ENCODE results near the gene DENND4C. TPM values are rescaled to one million over a fixed set of nuclear protein-coding genes. Genes with fewer than 3 reads are reported as not detected.

The DENND4C gene
- total RNA-seq, 1 experiment from 2014 or later = 22.6 TPM

- Mint-ChIP-seq H3K36me3 (peaks cover 22% of the 10 kb centered on the region), H3K27me3 (ENCODE audit: low read depth) (no peaks in the 10 kb centered on the region), H3K27ac (no peak overlapping the region), H3K9me3 (peaks cover 26% of the 10 kb centered on the region), H3K4me1 (peaks cover 11% of the 10 kb centered on the region), H3K4me3 (no peak overlapping the region)
- no peak for ATAC-seq
- TF ChIP-seq TEAD4 (CRISPR knock-in tag; IDR thresholded peaks at IDR 0.05) (no peak), CBFB (CRISPR knock-in tag; IDR thresholded peaks at IDR 0.05; ENCODE audit: low read depth) (no peak), ZNF138 (CRISPR knock-in tag; conservative IDR thresholded peaks at IDR 0.05) (no peak), E2F4 (CRISPR knock-in tag; IDR thresholded peaks at IDR 0.05; ENCODE audit: borderline replicate concordance, low read depth) (no peak), ZNF532 (CRISPR knock-in tag; IDR thresholded peaks at IDR 0.05; ENCODE audit: borderline replicate concordance) (no peak), NR3C1 (CRISPR knock-in tag; conservative IDR thresholded peaks at IDR 0.05; ENCODE audit: low read depth) (no peak), ZNF423 (CRISPR knock-in tag; IDR thresholded peaks at IDR 0.05) (no peak), USF1 (CRISPR knock-in tag; IDR thresholded peaks at IDR 0.05) (no peak), NFE2L1 (CRISPR knock-in tag; IDR thresholded peaks at IDR 0.05) (no peak), SMAD3 (CRISPR knock-in tag; IDR thresholded peaks at IDR 0.05; ENCODE audit: borderline replicate concordance) (no peak), ESRRA (CRISPR knock-in tag; IDR thresholded peaks at IDR 0.05; ENCODE audit: borderline replicate concordance) (no peak), NFYB (CRISPR knock-in tag; conservative IDR thresholded peaks at IDR 0.05; ENCODE audit: low read depth) (no peak), AR (CRISPR knock-in tag; IDR thresholded peaks at IDR 0.05) (no peak), E2F5 (CRISPR knock-in tag; IDR thresholded peaks at IDR 0.05) (no peak), TCF7 (CRISPR knock-in tag; IDR thresholded peaks at IDR 0.05; ENCODE audit: low read depth) (no peak), CREM (CRISPR knock-in tag; IDR thresholded peaks at IDR 0.05) (no peak), JUN (CRISPR knock-in tag; IDR thresholded peaks at IDR 0.05) (no peak)
- DNase-seq (ENCODE audit: low spot score) = no peak
- CTCF ChIA-PET = no interaction called here
- POLR2A ChIA-PET = no interaction called here
These were observed 40.6 kb downstream of the DENND4C start for GRCh38 chr9:19271081-19271480.

All from WTC11 (cell line).